HAP-1 (cell line): Measurements from ENCODE around the gene TMEM131.
"Not testable (repeated sequence)": the region's sequence is repeated elsewhere in the genome, so short reads cannot be mapped to it uniquely, and the experiment has no call there.

Experiments
- DNase-seq, 2 experiments: peaks; one replicate each; pipeline ENCODE4 v3.0.0-alpha.2; 2016 to 2020; ENCODE audit warnings: low spot score in 2 of 2
- H3K27me3 ChIP-seq: fragments of 250-450 bp; sonication (Bioruptor Pico); 2 replicates; pipeline ENCODE4 v1.5.1; 2020; ENCODE audit warnings: low read depth, mild to moderate bottlenecking, moderate library complexity
- H3K36me3 ChIP-seq: fragments of 250-450 bp; sonication (Bioruptor Pico); replicated peaks from 2 replicates; pipeline ENCODE4 v1.5.1; 2020; ENCODE audit warnings: mild to moderate bottlenecking
- H3K4me1 ChIP-seq: fragments of 250-450 bp; sonication (Bioruptor Pico); 2 replicates; pipeline ENCODE4 v1.5.1; 2020; ENCODE audit warnings: mild to moderate bottlenecking
- H3K4me3 ChIP-seq: fragments of 250-450 bp; sonication (Bioruptor Pico); 2 replicates; pipeline ENCODE4 v1.5.1; 2020; ENCODE audit warnings: mild to moderate bottlenecking, moderate library complexity
- H3K9me3 ChIP-seq: fragments of 250-450 bp; sonication (Bioruptor Pico); 2 replicates; pipeline ENCODE4 v1.5.1; 2020; ENCODE audit warnings: mild to moderate bottlenecking, moderate library complexity
- in situ Hi-C: fragments of 300-500 bp; cut with MboI; formaldehyde crosslinking; loops from 3 replicates; pipeline ENCODE4 v1.14.3; 2020; ENCODE audit warnings: low sequenced_read_pairs, inconsistent platforms, mixed read lengths

TMEM131 gene

DNA sequence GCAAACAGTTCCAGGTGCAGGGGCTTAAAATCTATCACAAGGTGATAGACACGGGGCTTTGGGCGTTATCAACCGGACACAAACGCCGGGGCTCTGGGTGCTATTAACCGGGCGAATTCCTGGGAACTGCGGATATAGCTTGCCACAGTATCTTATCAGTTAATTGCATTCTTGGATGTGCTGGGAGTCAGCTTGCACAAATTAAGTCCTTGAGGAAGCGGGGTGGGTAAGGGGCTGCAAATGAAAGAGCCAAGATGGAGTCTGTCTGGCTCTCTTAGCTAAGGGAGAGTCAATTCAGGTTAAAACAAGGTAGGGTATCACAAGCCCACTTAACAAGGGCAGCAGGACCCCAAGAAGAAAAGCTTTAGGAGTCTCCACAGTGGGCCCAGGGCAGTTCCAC lies 283.6 kb downstream of the TMEM131 start:
- DNase-seq, H3K27me3 ChIP-seq, H3K4me1 ChIP-seq, H3K4me3 ChIP-seq, H3K9me3 ChIP-seq, in situ Hi-C loops, H3K36me3 ChIP-seq: not testable (repeated sequence)

DNA sequence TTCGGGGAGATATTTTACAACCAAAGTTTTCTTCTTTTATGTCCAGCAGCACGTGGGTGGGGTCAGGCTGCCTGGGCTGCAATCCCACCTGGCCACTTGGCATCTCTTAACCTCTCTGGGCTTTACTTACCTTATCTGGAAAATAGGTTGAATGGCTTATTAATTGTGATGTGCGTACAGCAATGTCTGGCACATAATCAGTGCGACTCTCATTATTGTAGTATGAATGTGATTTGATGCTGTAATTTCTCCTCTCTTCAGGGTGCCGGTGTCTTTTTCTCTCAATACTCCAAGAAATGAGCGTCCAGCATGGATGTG lies 284.4 kb downstream of the TMEM131 start:
- DNase-seq = no peak
- H3K27me3 ChIP-seq = no peaks in the 10 kb centered on the region
- no peak overlapping the region for H3K4me3 ChIP-seq
- H3K9me3 ChIP-seq = no peaks in the 10 kb centered on the region
- peaks cover 2% of the 10 kb centered on the region for H3K4me1 ChIP-seq
- no peaks in the 10 kb centered on the region for H3K36me3 ChIP-seq
- in situ Hi-C loops = no loop called here

DNA sequence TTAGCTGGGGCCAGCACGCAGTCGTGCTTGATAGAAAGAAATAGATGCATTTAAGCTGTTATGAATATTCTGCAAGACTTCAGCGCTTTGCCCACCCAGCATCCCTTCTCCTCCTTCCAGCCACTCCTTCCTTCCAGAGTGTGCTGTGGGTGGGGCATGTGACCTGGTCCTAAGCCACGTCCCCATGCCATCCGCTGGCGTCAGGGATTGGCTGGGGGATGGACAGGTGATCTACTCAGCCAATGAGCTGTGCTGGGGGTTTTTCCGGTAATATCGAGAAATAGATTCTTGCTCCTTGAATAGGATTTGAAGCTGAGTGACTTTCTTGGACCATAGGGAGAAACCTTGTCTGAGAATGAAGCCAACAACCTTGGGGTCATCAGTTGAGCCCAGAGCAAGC lies 287.1 kb downstream of the TMEM131 start:
- H3K9me3 ChIP-seq = no peaks in the 10 kb centered on the region
- no peaks in the 10 kb centered on the region for H3K36me3 ChIP-seq
- in situ Hi-C loops = loop anchor here (10.0 kb wide), 1 partner anchor 676 kb away; no protein-coding TSS in a partner anchor
- no peaks in the 10 kb centered on the region for H3K27me3 ChIP-seq
- no peak for DNase-seq
- H3K4me3 ChIP-seq = no peak overlapping the region
- peaks cover 2% of the 10 kb centered on the region for H3K4me1 ChIP-seq

GRCh38 chr2:97708048-97708380 lies 287.7 kb downstream of the TMEM131 start:
- DNase-seq = no peak
- in situ Hi-C loops = loop anchor here (10.0 kb wide), 1 partner anchor 677 kb away; no protein-coding TSS in a partner anchor
- Histone ChIP-seq H3K4me3 (no peak overlapping the region), H3K36me3 (no peaks in the 10 kb centered on the region), H3K27me3 (no peaks in the 10 kb centered on the region), H3K9me3 (no peaks in the 10 kb centered on the region), H3K4me1 (peaks cover 2% of the 10 kb centered on the region)

GRCh38 chr2:97707362-97708047 lies 288.2 kb downstream of the TMEM131 start:
- no peak for DNase-seq
- Histone ChIP-seq H3K4me1 (peaks cover 2% of the 10 kb centered on the region), H3K36me3 (no peaks in the 10 kb centered on the region), H3K9me3 (no peaks in the 10 kb centered on the region), H3K27me3 (no peaks in the 10 kb centered on the region), H3K4me3 (no peak overlapping the region)
- in situ Hi-C loops = loop anchor here (10.0 kb wide), 1 partner anchor 677 kb away; no protein-coding TSS in a partner anchor

DNA sequence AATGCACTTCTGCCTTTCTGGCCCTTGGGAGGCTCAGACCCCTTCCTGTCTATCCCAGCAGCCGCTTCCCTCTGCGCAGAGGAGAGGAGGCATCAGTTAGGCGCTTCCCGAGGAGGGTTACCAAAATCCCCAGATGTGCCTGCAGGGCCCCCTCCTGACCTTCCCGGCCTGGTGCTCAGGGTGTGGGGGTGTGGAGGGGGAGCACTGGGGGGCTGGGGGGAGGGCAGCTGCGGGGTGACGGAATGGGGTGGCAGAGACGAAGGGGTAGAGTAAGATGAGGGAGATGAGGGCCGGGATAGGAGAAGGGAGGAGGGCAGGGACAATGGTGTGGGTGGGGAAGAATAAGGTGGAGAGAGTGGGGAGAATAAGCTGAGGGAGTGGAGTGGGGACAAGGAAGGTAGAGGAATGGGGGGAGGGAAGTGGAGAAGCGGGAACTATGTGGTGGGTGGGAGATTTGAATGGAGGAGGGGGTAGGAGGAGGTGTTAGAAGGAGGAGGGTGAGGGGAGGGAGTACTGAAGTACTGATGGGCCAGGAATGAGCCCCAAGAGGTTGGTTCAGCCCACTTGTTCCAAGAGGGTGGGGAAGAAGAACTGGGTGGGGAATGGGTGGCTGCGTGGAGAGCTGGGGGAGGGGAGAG lies 288.9 kb downstream of the TMEM131 start:
- Histone ChIP-seq H3K36me3 (no peaks in the 10 kb centered on the region), H3K9me3 (no peaks in the 10 kb centered on the region), H3K4me3 (no peak overlapping the region), H3K4me1 (peaks cover 2% of the 10 kb centered on the region), H3K27me3 (no peaks in the 10 kb centered on the region)
- in situ Hi-C loops = loop anchor here (10.0 kb wide), 1 partner anchor 678 kb away; no protein-coding TSS in a partner anchor
- no peak for DNase-seq
